H7 (cell line): Measurements from ENCODE around the gene TRIM38. TPM values are rescaled to one million over a fixed set of nuclear protein-coding genes. Genes with fewer than 3 reads are reported as not detected.
"Not testable (repeated sequence)": the region's sequence is repeated elsewhere in the genome, so short reads cannot be mapped to it uniquely, and the experiment has no call there.

ENCODE experiments used
- DNase-seq: peaks from one replicate; pipeline ENCODE4 v3.0.0; 2012
- H3K27me3 ChIP-seq: 2 replicates; pipeline ENCODE4 v1.6.0; 2011; ENCODE audit warnings: mild to moderate bottlenecking, low read length; ENCODE audit not compliant: control insufficient read depth, insufficient read depth
- H3K36me3 ChIP-seq: replicated peaks from 2 replicates; pipeline ENCODE4 v1.5.1; 2011; ENCODE audit warnings: low read length; ENCODE audit not compliant: control insufficient read depth, insufficient read depth
- H3K4me3 ChIP-seq: 2 replicates; pipeline ENCODE4 v1.5.1; 2011; ENCODE audit warnings: low read depth, mild to moderate bottlenecking, control low read depth, low read length, moderate library complexity; ENCODE audit not compliant: insufficient read depth
- total RNA-seq: library from RNA; depleted of rRNA; stranded (reverse); fragments of >200 nt; shearing (Covaris generic); gene quantifications from 2 replicates; pipeline ENCODE4 v1.2.3, GENCODE V29; 2014

The TRIM38 gene
- total RNA-seq, 1 experiment from 2014 or later, result 1.0 TPM

- Histone ChIP-seq H3K36me3 (no peaks in the 10 kb centered on the region), H3K27me3 (no peaks in the 10 kb centered on the region), H3K4me3 (no peak within 1 kb of the TSS)
- DNase-seq, result no peak
Observed at GRCh38 chr6:25930532-25931410, 31.8 kb upstream of the TRIM38 start, which contains the start of gene SLC17A2. SLC17A2 (minus strand) TSS chr6:25930691; CDS start chr6:25925796, 4,895 bp downstream.

GRCh38 chr6:25931411-25931709 lies 31.2 kb upstream of the TRIM38 start:
- no peaks in the 10 kb centered on the region for H3K36me3 ChIP-seq
- DNase-seq, result no peak
- no peak overlapping the region for H3K4me3 ChIP-seq
- H3K27me3 ChIP-seq, result no peaks in the 10 kb centered on the region

GRCh38 chr6:25934156-25934555 lies 28.4 kb upstream of the TRIM38 start:
- Histone ChIP-seq H3K27me3 (no peaks in the 10 kb centered on the region), H3K4me3 (no peak overlapping the region), H3K36me3 (no peaks in the 10 kb centered on the region)
- DNase-seq, result no peak

- Histone ChIP-seq H3K4me3 (no peak overlapping the region), H3K27me3 (no peaks in the 10 kb centered on the region), H3K36me3 (no peaks in the 10 kb centered on the region)
- DNase-seq, result no peak
Observed at GRCh38 chr6:25934735-25935313, 27.8 kb upstream of the TRIM38 start.

GRCh38 chr6:25935953-25936352 lies 26.6 kb upstream of the TRIM38 start:
- H3K27me3 ChIP-seq, result no peaks in the 10 kb centered on the region
- no peak for DNase-seq
- no peaks in the 10 kb centered on the region for H3K36me3 ChIP-seq
- no peak overlapping the region for H3K4me3 ChIP-seq

- Histone ChIP-seq H3K27me3 (no peaks in the 10 kb centered on the region), H3K36me3 (no peaks in the 10 kb centered on the region), H3K4me3 (no peak overlapping the region)
- DNase-seq, result no peak
Observed at GRCh38 chr6:25939593-25939992, 23.0 kb upstream of the TRIM38 start.

GRCh38 chr6:25942561-25943147 lies 19.9 kb upstream of the TRIM38 start:
- DNase-seq, result no peak
- no peaks in the 10 kb centered on the region for H3K27me3 ChIP-seq
- H3K4me3 ChIP-seq, result no peak overlapping the region
- H3K36me3 ChIP-seq, result no peaks in the 10 kb centered on the region

- no peak for DNase-seq
- H3K27me3 ChIP-seq, result no peaks in the 10 kb centered on the region
- H3K36me3 ChIP-seq, result no peaks in the 10 kb centered on the region
- no peak overlapping the region for H3K4me3 ChIP-seq
Observed at GRCh38 chr6:25943887-25944286, 18.7 kb upstream of the TRIM38 start.

- Histone ChIP-seq H3K4me3 (no peak overlapping the region), H3K36me3 (no peaks in the 10 kb centered on the region), H3K27me3 (no peaks in the 10 kb centered on the region)
- no peak for DNase-seq
Observed at GRCh38 chr6:25944688-25945574, 17.7 kb upstream of the TRIM38 start.

GRCh38 chr6:25945738-25946137 lies 16.9 kb upstream of the TRIM38 start:
- H3K36me3 ChIP-seq, DNase-seq, H3K27me3 ChIP-seq, H3K4me3 ChIP-seq: not testable (repeated sequence)

GRCh38 chr6:25946631-25947030 lies 16.0 kb upstream of the TRIM38 start:
- no peak overlapping the region for H3K4me3 ChIP-seq
- DNase-seq, result no peak
- H3K36me3 ChIP-seq, result no peaks in the 10 kb centered on the region
- no peaks in the 10 kb centered on the region for H3K27me3 ChIP-seq

GRCh38 chr6:25947492-25947891 lies 15.1 kb upstream of the TRIM38 start:
- DNase-seq, H3K4me3 ChIP-seq, H3K36me3 ChIP-seq, H3K27me3 ChIP-seq: not testable (repeated sequence)

- Histone ChIP-seq H3K27me3 (no peaks in the 10 kb centered on the region), H3K4me3 (no peak overlapping the region), H3K36me3 (no peaks in the 10 kb centered on the region)
- DNase-seq, result no peak
Observed at GRCh38 chr6:25949695-25950094, 12.9 kb upstream of the TRIM38 start.

- no peaks in the 10 kb centered on the region for H3K27me3 ChIP-seq
- no peak for DNase-seq
- no peaks in the 10 kb centered on the region for H3K36me3 ChIP-seq
- H3K4me3 ChIP-seq, result no peak overlapping the region
Observed at GRCh38 chr6:25950297-25950696, 12.3 kb upstream of the TRIM38 start.
